ENCODE data around the gene FAXC. TPM values are rescaled to one million over a fixed set of nuclear protein-coding genes. Genes with fewer than 3 reads are reported as not detected.
"Not testable (repeated sequence)": the region's sequence is repeated elsewhere in the genome, so short reads cannot be mapped to it uniquely, and the experiment has no call there.

The FAXC gene
- total RNA-seq, 1 donor from 2014 or later, result 4.9 TPM

DNA sequence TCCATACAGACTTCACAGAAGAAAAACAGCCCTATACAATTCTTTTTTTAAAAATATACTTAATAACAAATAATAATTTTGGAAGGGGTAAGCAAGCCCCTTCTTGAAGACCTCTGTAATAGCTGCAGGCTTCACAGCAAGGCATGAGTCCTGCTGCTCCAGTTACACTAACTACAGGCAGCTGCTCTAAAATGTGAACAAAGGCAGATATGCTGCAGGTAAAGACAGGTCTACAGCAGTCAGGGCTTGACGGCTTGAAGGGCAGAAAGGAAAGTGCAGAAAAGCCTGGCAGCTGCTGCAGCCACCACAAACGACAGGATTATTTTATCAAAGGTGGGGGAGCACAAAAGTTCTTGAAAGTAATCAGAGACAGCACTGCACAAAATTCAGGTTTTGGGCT lies 11.3 kb downstream of the FAXC start:
- peak; percentile 31 for DNase-seq

- not testable (repeated sequence) for DNase-seq
These were observed 14.2 kb downstream of the FAXC start for GRCh38 chr6:99335298-99335697.

- DNase-seq, result peak; percentile 40
These were observed 14.8 kb downstream of the FAXC start for GRCh38 chr6:99334526-99335127.

DNA sequence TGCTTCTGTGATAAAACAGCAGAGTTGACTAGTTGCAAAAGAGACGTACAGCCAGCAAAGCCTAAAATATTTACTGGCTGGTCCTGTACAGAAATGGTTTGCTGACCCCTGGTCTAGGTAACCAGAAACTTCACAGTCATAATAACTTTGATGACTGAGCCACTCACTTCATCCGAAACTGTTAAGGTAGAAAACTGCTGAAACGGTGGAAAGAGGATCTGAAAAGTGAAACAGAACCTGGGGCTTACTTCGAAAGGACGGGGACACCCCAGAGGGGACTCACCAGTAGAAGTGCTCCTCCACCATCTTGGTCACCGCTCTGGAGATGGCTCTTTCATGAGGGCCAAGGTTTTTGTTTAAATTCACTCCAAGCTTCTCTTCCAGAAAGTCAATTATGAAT lies 16.4 kb downstream of the FAXC start:
- no peak for DNase-seq

DNA sequence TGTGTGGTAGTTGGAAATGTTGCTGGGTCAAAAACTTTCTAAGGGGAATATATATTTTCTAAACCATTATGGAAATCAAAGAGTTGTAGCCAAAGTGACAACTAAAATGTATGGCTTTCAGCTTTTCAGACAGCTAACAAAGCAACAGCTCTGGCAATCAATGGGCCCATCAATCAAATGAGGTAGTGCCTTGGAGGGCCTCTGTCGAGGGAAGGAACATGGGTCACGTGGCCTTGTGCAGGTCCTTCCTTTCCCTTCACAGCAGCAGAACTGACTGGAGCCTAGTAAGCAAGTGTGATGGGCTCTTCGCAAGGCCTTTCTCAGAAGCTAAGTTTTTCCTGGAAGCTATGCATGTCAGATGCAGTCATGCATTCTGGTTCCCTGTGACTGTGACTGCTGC lies 17.9 kb downstream of the FAXC start:
- DNase-seq, result no peak

DNA sequence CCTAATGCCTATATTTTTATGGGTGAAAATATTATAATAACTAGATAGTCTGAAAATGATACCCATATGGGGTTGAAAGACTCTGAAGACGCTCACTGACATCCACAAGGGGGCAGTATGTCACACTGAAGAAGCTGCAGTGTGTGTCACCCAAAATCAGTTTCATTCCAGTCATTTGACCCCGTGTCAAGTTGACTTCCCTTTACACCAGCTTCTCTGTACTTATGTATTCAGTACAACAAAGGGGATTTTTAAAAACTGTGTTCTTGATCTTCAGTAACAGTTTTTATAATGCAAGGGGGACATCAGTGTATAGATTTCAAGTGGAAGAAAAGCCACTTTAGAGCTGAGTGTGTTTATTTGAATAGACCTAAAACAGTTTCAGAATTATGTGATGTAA lies 19.3 kb downstream of the FAXC start:
- DNase-seq, result peak; percentile 81

DNA sequence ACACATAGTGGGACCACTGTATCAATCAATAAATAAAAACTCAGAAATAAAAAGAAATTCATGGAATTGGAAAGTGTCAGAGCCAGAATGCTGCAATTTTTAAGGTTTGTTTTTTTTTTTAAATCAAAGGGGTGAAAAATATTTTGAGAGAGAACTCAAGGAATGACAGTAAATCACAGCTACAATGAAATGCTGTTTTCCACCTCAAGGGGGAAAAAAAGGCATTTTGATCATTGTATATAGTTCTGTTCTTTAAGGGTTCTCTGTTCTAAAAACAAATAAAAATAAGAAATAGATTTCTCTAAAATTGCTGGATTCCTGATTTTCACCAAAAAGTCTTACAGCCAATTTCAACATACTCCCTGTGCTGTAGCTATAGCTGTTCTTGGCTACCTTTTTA lies 24.5 kb downstream of the FAXC start:
- no peak for DNase-seq

DNA sequence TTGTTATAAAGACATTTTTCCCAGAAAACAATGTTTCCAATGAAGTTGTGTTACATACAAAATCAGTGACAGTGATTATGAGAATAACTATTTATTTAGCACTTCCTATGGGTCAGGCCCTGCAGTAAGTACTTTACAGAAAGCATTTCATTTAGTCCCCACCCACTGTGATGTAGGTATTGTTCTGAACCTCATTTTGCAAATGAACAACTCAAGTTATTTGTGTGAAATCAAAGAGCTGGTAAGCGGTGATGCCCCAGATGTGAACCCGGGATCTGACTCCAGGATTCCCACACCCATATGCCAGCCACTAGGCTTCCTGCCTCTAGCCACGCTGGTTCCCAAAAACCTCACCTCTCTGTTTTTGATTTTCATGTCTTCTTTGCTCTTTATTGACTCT lies 30.9 kb downstream of the FAXC start:
- no peak for DNase-seq

DNA sequence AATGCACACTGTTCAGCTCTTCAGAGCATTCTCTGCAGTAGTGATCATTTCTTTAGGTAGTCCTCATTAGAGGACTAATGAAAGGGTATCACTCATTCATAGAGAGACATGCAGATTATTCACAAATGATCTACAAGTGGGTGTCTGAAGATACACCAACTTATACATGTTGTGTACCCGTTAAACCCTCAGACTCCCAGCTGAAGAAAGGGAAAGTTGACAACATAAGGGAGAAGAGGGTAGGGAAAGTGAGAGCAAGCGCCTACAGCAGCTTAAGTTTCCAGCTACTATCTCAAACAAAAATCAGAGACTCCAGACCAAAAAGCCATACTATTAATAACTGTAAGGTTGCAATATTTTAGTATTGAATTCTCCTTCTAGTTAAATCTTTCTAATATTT lies 37.1 kb downstream of the FAXC start:
- no peak for DNase-seq

DNA sequence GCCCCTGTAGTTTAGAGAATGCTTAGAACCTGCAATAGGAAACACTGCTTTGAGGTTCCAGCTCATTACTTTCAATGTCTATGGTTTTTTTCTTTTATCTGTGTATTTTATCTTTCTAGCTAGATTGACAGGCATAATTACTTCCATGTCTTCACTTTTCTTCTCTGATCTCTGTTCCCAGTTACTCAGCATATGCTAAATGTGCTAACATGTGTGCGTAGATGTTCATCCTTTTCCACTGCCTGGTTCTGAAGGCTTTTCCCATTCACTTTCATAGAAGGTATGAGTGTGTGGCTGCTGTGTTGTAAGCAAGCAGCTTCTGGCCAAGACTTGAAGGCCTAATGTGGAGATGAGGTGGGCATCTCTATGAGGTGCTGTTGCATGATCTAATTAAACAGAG lies 38.9 kb downstream of the FAXC start:
- DNase-seq, result no peak

GRCh38 chr6:99309557-99309956 lies 39.9 kb downstream of the FAXC start:
- no peak for DNase-seq

DNA sequence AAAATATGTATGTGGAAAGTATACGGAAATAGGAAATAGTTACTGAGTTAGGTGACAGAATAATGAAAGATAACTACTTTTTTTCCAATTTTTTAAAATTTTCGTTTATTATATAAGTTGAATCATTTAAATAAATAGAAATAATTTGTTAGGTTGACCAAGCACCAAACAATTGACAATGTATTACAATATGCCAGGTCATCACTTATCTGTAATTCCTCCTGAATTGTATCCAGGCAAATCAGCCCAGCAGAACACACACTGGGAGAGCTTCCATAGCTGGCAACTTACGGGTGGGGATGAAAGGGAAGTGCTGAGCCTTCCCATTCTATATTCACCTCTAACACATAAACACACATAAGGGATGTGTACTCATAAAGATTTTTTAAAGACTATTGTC lies 40.7 kb downstream of the FAXC start:
- no peak for DNase-seq

- no peak for DNase-seq
These were observed 42.1 kb downstream of the FAXC start for GRCh38 chr6:99307295-99307907.

- no peak for DNase-seq
These were observed 43.1 kb downstream of the FAXC start for GRCh38 chr6:99306341-99306740.

- DNase-seq, result no peak
These were observed 44.4 kb downstream of the FAXC start for GRCh38 chr6:99305021-99305554.

DNA sequence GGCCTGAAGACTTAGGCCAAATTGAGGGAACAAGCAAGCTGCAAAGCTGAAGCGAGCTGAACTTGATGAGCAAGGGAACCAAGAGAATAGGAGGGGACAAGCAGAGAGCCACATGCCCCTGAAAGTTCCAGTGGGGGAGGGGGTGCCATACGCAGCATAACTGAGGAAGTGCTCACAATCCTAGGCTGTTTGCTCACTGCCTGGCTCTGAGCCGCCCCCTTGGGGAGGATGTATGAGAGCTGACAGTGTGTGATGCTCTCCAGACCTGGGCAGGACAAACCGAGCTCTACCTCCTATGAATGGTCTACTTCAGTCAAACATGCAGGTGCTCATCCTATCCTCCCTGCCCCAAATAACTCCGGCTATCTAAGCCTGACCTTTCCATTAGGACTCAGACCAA lies 52.1 kb downstream of the FAXC start:
- DNase-seq, result no peak

DNA sequence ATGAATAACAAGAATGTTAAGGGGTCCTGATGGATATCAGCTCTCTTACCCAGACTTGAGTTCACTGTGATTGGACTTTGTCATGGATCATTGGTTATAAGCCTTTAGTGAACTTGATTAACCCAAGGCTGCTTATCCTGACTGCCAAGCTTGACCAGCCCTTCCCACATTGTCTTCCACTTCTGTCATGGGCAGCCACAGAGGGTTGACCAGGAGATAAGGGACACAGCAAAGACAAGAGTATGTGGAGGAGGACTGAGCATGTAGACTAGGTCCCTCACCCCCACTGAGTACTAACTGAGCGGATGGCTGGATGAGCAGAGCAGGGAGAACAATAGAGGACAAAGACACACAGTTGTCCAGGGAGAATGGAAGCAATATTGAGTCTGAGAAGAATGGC lies 52.5 kb downstream of the FAXC start:
- DNase-seq, result no peak

DNA sequence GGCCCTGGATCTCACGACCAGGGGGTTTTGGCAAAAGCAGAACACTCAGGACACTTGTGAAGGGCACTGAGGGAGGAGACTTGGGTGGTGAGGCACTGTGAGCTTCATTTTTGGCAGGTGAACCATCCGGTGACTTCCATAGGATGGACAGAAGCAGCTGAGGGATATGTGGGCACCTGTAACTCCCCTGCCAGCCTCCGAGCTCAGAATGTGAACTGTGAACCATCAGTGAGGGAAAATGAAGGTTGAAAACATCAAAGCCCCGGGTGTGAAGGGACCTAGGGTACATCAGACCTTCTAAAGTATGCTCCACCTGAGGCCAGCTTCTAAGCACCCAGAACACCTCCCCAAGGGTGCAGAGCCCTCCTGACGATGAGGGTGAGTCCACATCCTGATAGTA lies 53.2 kb downstream of the FAXC start:
- no peak for DNase-seq

GRCh38 chr6:99295276-99295675 lies 54.2 kb downstream of the FAXC start:
- no peak for DNase-seq

DNA sequence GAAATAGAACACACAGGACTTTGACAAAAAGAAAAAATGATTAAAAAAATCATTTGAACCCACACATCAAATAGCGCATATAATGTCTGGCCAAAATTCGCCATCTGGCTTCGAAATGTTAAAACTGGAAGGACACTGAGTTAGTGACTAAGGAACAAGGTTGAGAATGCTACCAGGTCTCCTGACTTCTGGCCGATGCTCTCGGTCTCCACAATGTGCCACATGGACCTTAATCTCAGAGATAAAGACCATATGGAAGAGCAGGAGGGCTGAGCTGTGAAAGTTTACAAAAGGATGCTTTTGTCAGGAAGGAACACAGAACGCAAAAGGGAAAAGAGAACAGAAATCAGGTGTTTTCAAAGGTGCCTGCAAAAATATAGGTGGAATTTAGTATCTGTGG lies 54.7 kb downstream of the FAXC start:
- no peak for DNase-seq

GRCh38 chr6:99289701-99290100 lies 59.8 kb downstream of the FAXC start:
- no peak for DNase-seq

DNA sequence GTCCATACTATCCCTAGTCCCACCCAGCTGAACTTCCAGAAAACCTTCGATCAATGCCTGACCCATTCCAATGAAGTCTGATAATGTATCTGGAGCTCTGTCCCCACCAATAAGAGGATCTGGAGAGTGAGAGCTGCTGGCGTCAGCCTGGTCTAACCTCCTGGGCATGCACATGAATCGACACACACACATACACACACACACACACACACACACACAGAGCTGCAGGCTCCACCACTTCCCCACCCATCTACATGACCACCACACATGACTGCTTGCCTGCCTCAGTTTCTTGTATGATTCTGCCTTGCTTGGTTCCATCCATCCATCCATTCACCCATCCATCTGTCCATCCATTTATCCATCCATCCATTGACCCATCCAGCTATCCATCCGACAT lies 60.8 kb downstream of the FAXC start:
- DNase-seq, result no peak

GRCh38 chr6:99287523-99287922 lies 62.0 kb downstream of the FAXC start:
- no peak for DNase-seq

DNA sequence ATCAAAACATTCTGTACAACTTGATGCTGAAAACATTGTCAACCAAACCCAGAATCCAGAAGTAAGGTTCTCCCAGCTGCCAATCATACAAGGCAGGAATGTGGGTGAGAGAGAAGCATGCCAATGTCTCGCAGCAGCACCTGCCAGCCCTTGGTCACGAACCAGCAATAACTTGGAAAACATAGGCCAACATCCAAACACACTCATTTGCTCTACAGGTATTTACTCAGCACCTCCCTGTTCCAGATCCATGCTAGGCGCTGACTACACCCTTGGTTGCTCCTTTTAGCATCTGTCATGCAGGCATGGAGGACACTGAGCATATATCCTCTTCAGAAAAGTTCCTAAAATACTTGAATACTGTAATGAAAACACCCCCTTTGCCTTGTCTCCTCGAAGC lies 63.6 kb downstream of the FAXC start:
- no peak for DNase-seq

Measured in tongue (tissue), 2 donors.